Right cardiac atrium (tissue), 5 donors: ENCODE measurements around the gene NGFR. TPM values are rescaled to one million over a fixed set of nuclear protein-coding genes. Genes with fewer than 3 reads are reported as not detected.

ENCODE experiments used
- ATAC-seq, 2 donors: fragments of 200-7000 bp; cut with Tn5 transposase; one replicate each; pipeline versions ENCODE4 v1.8.0 to v1.9.1; 2020; ENCODE audit warnings: moderate library complexity in 2 of 2, mild to moderate bottlenecking in 1 of 2
- DNase-seq, 3 donors: peaks; one replicate each; pipeline ENCODE4 v3.0.0-alpha.2; 2020
- H3K27ac ChIP-seq: one replicate; pipeline ENCODE4 v1.5.1; 2013; ENCODE audit warnings: mild to moderate bottlenecking, low read length, control low read depth, moderate library complexity
- H3K27me3 ChIP-seq: one replicate; pipeline ENCODE4 v1.6.1; 2013; ENCODE audit not compliant: control insufficient read depth, insufficient read depth
- H3K4me1 ChIP-seq: one replicate; pipeline ENCODE4 v1.6.1; 2013; ENCODE audit warnings: low read length; ENCODE audit not compliant: control insufficient read depth, insufficient read depth
- H3K4me3 ChIP-seq: one replicate; pipeline ENCODE4 v1.5.1; 2013; ENCODE audit warnings: low read length, control low read depth
- H3K9me3 ChIP-seq: one replicate; pipeline ENCODE4 v1.6.1; 2013; ENCODE audit warnings: low read length; ENCODE audit not compliant: control insufficient read depth
- WGBS: extraction: QIAGEN DNeasy Blood & Tissue Kit; methylation state at CpG from one replicate; pipeline ENCODE4 v1.1.7; 2013; 5-methylcytosine and 5-hydroxymethylcytosine counted together
- intact Hi-C, 4 donors: fragments of 100-400 bp; cut with DNase I; formaldehyde crosslinking; loops; one replicate each; pipeline versions ENCODE4 v1.11.0 to v1.14.0; 2022 to 2023
- long read RNA-seq, 4 donors: library from polyadenylated mRNA; unstranded; transcript quantifications; one replicate each; pipeline ENCODE4 v2.0.0, GENCODE V29; 2020 to 2021
- polyA plus RNA-seq: library from polyadenylated mRNA; stranded (reverse); fragments of 200-250 nt; gene quantifications from one replicate; pipeline ENCODE4 v1.2.3, GENCODE V29; 2013
- total RNA-seq, 4 donors: library from RNA; stranded (reverse); fragmentation: NEBNext Ultra II Directional; extraction: Animal tissue kit (Norgen Biotek cat#: 25700); gene quantifications; one replicate each; pipeline ENCODE4 v1.2.1, GENCODE V29; 2021
- donor health status: healthy with polysubstance abuse.
- donor health status: DM: no; HTN: yes; CAD: no.
- donor health status: DM: no; HTN: no; CAD: no.
- donor health status: DM: no; HTN: yes; CAD: no; lungs with severe emphysema.
- donor health status: DM: yes; HTN: yes; CAD: no.

The NGFR gene
- total RNA-seq = 10 to 100 TPM; 21.6 to 39.8 (median 29.4) TPM
- 16.5 TPM for polyA plus RNA-seq
- long read RNA-seq, donor 1, transcript NGFR-201 (6 exons, 3,417 nt) = major isoform, 16 of 55 reads
- long read RNA-seq, donor 1, partial matches to known transcripts = 39 of 55 reads
- long read RNA-seq, donor 1, other reads (novel, unspliced or antisense) = 0 of 55 reads
- long read RNA-seq, donor 2, transcript NGFR-201 (6 exons, 3,417 nt) = major isoform, 10 of 23 reads
- long read RNA-seq, donor 2, partial matches to known transcripts = 11 of 23 reads
- long read RNA-seq, donor 2, other reads (novel, unspliced or antisense) = 2 of 23 reads
- long read RNA-seq, donor 3, transcript NGFR-201 (6 exons, 3,417 nt) = major isoform, 12 of 45 reads
- long read RNA-seq, donor 3, partial matches to known transcripts = 33 of 45 reads
- long read RNA-seq, donor 3, other reads (novel, unspliced or antisense) = 0 of 45 reads
- long read RNA-seq, donor 4, transcript NGFR-201 (6 exons, 3,417 nt) = major isoform, 6 of 17 reads
- long read RNA-seq, donor 4, partial matches to known transcripts = 11 of 17 reads
- long read RNA-seq, donor 4, other reads (novel, unspliced or antisense) = 0 of 17 reads

DNA sequence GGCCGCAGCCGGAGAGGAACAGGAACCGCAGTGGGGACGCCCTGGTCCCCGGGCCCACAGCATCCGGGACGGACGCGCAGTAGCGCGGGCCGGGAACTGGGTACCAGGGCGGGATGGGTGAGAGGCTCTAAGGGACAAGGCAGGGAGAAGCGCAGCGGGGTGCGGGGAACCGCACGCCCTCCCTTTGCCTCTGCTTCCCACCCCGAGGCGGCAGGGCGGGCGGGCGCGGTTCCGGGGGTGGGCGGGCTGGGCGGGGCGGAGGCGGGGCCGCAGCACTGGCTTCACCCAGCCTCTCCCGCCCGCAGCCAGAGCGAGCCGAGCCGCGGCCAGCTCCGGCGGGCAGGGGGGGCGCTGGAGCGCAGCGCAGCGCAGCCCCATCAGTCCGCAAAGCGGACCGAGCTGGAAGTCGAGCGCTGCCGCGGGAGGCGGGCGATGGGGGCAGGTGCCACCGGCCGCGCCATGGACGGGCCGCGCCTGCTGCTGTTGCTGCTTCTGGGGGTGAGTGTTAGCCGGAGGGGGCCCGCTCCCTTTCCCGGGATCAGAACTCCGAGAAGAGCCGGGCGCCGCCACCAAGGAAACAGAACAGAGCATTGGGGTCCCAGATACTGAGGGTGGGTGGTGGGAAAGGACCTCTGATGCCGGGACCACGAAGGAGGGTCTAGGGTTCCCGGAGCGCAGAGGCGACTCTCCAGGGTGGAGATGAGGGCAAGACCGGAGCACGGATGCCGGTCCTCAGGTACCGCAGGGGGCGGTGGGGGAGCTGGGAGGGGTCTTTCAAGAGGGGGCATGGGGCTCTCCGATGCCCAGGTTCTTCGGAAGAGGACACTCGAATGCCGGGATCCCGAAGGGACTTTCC, at the start of gene NGFR:
NGFR (plus strand) TSS at position 308 of the 856 bp plus-strand sequence; CDS start at position 433, 125 bp downstream.
- WGBS = 1% methylated on average over 79 of the region's 79 CpGs
- peak within 1 kb of the TSS; percentile 36 for H3K4me3 ChIP-seq
- no peaks in the 10 kb centered on the region for H3K9me3 ChIP-seq
- ATAC-seq = peak; percentile 79 to 82
- DNase-seq = peak; percentile 61 to 86 (median 84)
- H3K4me1 ChIP-seq = no peaks in the 10 kb centered on the region
- intact Hi-C loops = loop anchor here (2.0 to 10.0 kb wide), 6 partner anchors 52 to 60 kb away; no protein-coding TSS in a partner anchor
- H3K27me3 ChIP-seq = no peaks in the 10 kb centered on the region
- no peak within 1 kb of the TSS for H3K27ac ChIP-seq

GRCh38 chr17:49445591-49445990, 49.5 kb upstream of the NGFR start:
- Histone ChIP-seq H3K4me1 (no peaks in the 10 kb centered on the region), H3K9me3 (no peaks in the 10 kb centered on the region), H3K27me3 (no peaks in the 10 kb centered on the region), H3K27ac (no peak overlapping the region), H3K4me3 (no peak overlapping the region)
- ATAC-seq (no peak), DNase-seq (no peak)
- 83% methylated on average over 7 of the region's 7 CpGs for WGBS
- intact Hi-C loops = no loop called here

- Histone ChIP-seq H3K4me3 (no peak overlapping the region), H3K9me3 (no peaks in the 10 kb centered on the region), H3K27me3 (no peaks in the 10 kb centered on the region), H3K4me1 (no peaks in the 10 kb centered on the region), H3K27ac (no peak overlapping the region)
- intact Hi-C loops = no loop called here
- 79% methylated on average over 9 of the region's 9 CpGs for WGBS
- DNase-seq (no peak), ATAC-seq (no peak)
Observed at GRCh38 chr17:49447628-49448302, 47.3 kb upstream of the NGFR start.

GRCh38 chr17:49450181-49450580, 44.9 kb upstream of the NGFR start:
- Histone ChIP-seq H3K27ac (no peak overlapping the region), H3K9me3 (no peaks in the 10 kb centered on the region), H3K27me3 (no peaks in the 10 kb centered on the region), H3K4me1 (no peaks in the 10 kb centered on the region), H3K4me3 (no peak overlapping the region)
- intact Hi-C loops = no loop called here
- ATAC-seq (no peak), DNase-seq (no peak)
- 71% methylated on average over 4 of the region's 4 CpGs for WGBS

DNA sequence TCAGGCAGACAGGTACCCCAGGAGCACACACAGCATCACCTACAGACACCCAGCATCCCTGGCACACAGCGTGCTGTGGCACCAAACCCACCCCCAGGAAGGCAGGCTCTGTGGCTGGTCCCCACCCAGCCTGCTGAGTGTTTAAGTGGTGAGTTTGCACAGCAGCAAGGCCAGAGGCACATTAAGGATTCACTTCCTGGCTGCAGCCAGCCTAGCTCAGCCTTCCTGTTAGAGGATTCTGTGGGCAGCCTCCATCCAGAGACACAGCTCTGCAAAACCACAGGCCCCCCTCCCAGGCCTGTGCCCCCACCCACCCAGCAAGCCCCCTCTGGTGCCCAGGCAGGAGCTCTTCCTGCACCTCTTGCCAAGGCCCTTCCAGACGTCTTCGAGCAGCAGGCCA, 44.4 kb upstream of the NGFR start:
- H3K4me3 ChIP-seq = no peak overlapping the region
- DNase-seq (no peak), ATAC-seq (no peak)
- H3K9me3 ChIP-seq = no peaks in the 10 kb centered on the region
- H3K27ac ChIP-seq = no peak overlapping the region
- WGBS = 63% methylated on average over 3 of the region's 3 CpGs
- intact Hi-C loops = no loop called here
- H3K4me1 ChIP-seq = no peaks in the 10 kb centered on the region
- no peaks in the 10 kb centered on the region for H3K27me3 ChIP-seq

- Histone ChIP-seq H3K4me3 (no peak overlapping the region), H3K9me3 (no peaks in the 10 kb centered on the region), H3K27me3 (no peaks in the 10 kb centered on the region), H3K4me1 (no peaks in the 10 kb centered on the region), H3K27ac (no peak overlapping the region)
- DNase-seq (no peak), ATAC-seq (peak in 1 of 2 donors; percentile 60)
- 40% methylated on average over 5 of the region's 5 CpGs for WGBS
- intact Hi-C loops = no loop called here
Observed at GRCh38 chr17:49452201-49452600, 42.9 kb upstream of the NGFR start.

- H3K27me3 ChIP-seq = no peaks in the 10 kb centered on the region
- DNase-seq (no peak), ATAC-seq (peak in 1 of 2 donors; percentile 7)
- H3K9me3 ChIP-seq = no peaks in the 10 kb centered on the region
- no peak overlapping the region for H3K4me3 ChIP-seq
- no peak overlapping the region for H3K27ac ChIP-seq
- no peaks in the 10 kb centered on the region for H3K4me1 ChIP-seq
- intact Hi-C loops = no loop called here
- 88% methylated on average over 5 of the region's 5 CpGs for WGBS
Observed at GRCh38 chr17:49452661-49453060, 42.4 kb upstream of the NGFR start.

DNA sequence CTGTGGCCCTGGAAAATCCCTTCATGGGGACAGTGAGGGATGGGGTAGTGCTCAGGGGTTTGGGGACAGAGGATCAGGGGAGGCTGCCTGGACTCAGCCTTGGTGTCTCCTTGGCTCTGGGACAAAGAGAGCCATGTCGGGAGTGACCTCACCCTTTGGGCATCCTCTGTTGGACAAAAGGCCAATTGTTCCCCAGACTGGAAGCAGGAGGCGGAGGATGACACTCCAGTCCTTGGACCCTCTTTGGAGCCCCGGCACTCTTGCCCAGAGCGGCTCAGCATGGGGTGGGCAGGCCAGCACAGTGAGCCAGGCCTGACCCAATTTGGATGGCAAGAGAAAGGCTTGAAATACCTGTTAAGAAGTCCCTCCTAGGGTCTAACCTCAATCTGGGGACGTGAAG, 41.0 kb upstream of the NGFR start:
- Histone ChIP-seq H3K4me3 (no peak overlapping the region), H3K4me1 (no peaks in the 10 kb centered on the region), H3K9me3 (no peaks in the 10 kb centered on the region), H3K27ac (no peak overlapping the region), H3K27me3 (no peaks in the 10 kb centered on the region)
- ATAC-seq (peak; percentile 41 to 48), DNase-seq (no peak)
- 55% methylated on average over 5 of the region's 5 CpGs for WGBS
- intact Hi-C loops = no loop called here

DNA sequence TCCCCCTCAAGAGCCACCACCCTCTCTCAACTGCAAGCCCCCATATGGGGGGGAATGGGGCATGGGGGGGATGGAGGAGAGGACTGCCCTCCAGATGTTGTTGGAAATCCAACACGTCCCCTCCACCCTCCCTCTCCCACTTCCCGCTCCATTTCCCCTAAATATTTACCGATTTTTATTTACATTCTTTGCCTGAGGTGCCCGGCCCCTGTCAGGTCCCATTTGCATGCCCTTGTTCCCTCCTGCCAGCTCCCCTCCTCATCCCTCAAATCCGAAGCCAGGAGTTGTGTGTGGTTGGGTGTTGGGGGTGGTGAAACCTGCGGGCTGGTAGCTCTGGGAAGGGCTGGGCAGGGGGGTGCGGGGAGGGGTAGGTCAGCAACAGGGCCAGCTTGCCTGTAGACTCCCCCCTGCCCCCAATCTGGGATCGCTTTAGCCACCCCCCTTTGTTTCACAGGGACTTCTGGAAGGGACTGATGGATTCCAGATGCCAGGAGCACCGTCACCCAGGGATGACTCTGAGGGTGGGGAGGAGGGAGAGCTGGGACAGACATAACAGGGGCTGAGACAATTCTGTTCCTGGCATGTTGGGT, 39.7 kb upstream of the NGFR start:
- ATAC-seq (no peak), DNase-seq (no peak)
- no peaks in the 10 kb centered on the region for H3K9me3 ChIP-seq
- no peak overlapping the region for H3K4me3 ChIP-seq
- intact Hi-C loops = no loop called here
- no peaks in the 10 kb centered on the region for H3K4me1 ChIP-seq
- no peak overlapping the region for H3K27ac ChIP-seq
- H3K27me3 ChIP-seq = no peaks in the 10 kb centered on the region
- WGBS = 56% methylated on average over 9 of the region's 9 CpGs

DNA sequence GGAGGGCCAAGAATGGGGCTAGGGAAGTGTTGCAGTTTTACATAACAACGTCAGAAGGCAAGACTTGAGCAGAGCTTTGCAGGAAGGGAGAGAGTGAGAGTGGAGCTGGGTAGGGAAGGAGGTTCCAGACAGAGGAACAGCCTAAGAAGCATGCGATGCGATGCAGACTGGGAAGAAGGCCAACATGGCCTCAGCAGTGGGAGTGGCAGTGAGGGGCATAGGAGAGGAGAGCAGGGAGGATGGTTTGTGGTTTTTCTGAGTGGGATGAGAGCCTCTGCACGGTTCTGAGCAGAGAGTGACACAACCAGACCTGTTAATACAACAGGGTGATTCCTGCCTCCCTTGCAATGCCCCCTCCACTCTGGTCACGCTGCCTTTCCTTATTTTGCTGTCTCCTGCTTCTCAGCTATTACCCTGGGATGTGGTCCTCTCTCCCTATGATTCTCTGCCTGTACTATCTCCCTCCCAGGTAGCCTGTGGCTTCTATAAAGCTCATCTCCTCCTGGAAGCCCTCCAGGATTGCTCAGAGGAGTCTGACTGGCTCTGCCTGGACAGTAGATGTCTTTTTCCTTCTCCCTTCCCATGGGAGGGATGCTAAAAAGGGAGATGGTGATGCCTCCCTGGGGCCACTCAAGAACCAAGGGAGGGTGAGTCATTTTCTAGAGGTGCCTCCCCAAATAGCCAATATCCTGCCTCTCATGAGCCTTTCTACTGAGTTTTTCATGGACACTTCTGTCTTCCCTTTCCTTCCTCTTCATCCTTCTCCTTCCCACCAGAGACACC, 38.7 kb upstream of the NGFR start:
- no peaks in the 10 kb centered on the region for H3K4me1 ChIP-seq
- H3K4me3 ChIP-seq = no peak overlapping the region
- no peaks in the 10 kb centered on the region for H3K27me3 ChIP-seq
- intact Hi-C loops = no loop called here
- no peak overlapping the region for H3K27ac ChIP-seq
- no peaks in the 10 kb centered on the region for H3K9me3 ChIP-seq
- DNase-seq (peak in 1 of 3 donors; percentile 71), ATAC-seq (peak; percentile 34 to 42)
- 29% methylated on average over 5 of the region's 5 CpGs for WGBS
